HEK293T (cell line): ENCODE data around the gene STK26.

ENCODE experiments used
- CTCF ChIA-PET: fragments of 350-600 bp; formaldehyde crosslinking; extraction: SDS; loops from one replicate; lab custom pipeline; 2021; ENCODE audit warnings: antibody characterized with exemption, inconsistent platforms; lab: Yijun Ruan, JAX
- POLR2A ChIA-PET: fragments of 350-600 bp; formaldehyde crosslinking; extraction: SDS; loops from one replicate; lab custom pipeline; 2020; ENCODE audit warnings: antibody characterized with exemption, inconsistent platforms; lab: Yijun Ruan, JAX
- DNase-seq: peaks from one replicate; pipeline ENCODE4 v3.0.0; 2012; ENCODE audit warnings: mixed read lengths; ENCODE audit errors: extremely low spot score
- ARNT ChIP-seq: fragments of 450-650 bp; IDR thresholded peaks from 2 replicates; pipeline ENCODE4 v1.6.1; 2017; ENCODE audit warnings: mild to moderate bottlenecking
- BHLHE40 ChIP-seq: fragments of 450-650 bp; IDR thresholded peaks from 2 replicates; pipeline ENCODE4 v1.6.1; 2016; ENCODE audit warnings: mild to moderate bottlenecking, moderate library complexity, borderline replicate concordance
- CTBP1 ChIP-seq: fragments of 450-650 bp; IDR thresholded peaks from 2 replicates; pipeline ENCODE4 v1.6.1; 2016; ENCODE audit warnings: borderline replicate concordance
- ELF4 ChIP-seq: fragments of 450-650 bp; IDR thresholded peaks from 2 replicates; pipeline ENCODE4 v1.6.1; 2017; ENCODE audit warnings: antibody characterized with exemption
- FOXK2 ChIP-seq: fragments of 450-650 bp; IDR thresholded peaks from 2 replicates; pipeline ENCODE4 v1.6.1; 2016; ENCODE audit warnings: mild to moderate bottlenecking
- FOXM1 ChIP-seq: fragments of 450-650 bp; IDR thresholded peaks from 2 replicates; pipeline ENCODE4 v1.6.1; 2017; ENCODE audit warnings: mild to moderate bottlenecking, borderline replicate concordance
- HDGF ChIP-seq: fragments of 450-650 bp; IDR thresholded peaks from 2 replicates; pipeline ENCODE4 v1.6.1; 2017; ENCODE audit warnings: antibody characterized with exemption, borderline replicate concordance
- L3MBTL2 ChIP-seq: fragments of 450-650 bp; conservative IDR thresholded peaks from 2 replicates; pipeline ENCODE4 v1.6.1; 2016; ENCODE audit warnings: mild to moderate bottlenecking
- LEF1 ChIP-seq: fragments of 450-650 bp; IDR thresholded peaks from 2 replicates; pipeline ENCODE4 v1.6.1; 2017; ENCODE audit warnings: mild to moderate bottlenecking, borderline replicate concordance
- NFRKB ChIP-seq: fragments of 450-650 bp; IDR thresholded peaks from 2 replicates; pipeline ENCODE4 v1.6.1; 2016; ENCODE audit warnings: mild to moderate bottlenecking, moderate library complexity
- SP1 ChIP-seq: fragments of 450-650 bp; IDR thresholded peaks from 2 replicates; pipeline ENCODE4 v1.6.1; 2017
- SUZ12 ChIP-seq: fragments of 450-650 bp; IDR thresholded peaks from 2 replicates; pipeline ENCODE4 v1.6.1; 2016; ENCODE audit warnings: mild to moderate bottlenecking
- TARDBP ChIP-seq: fragments of 450-650 bp; IDR thresholded peaks from 2 replicates; pipeline ENCODE4 v1.6.1; 2016
- ZNF384 ChIP-seq: fragments of 450-650 bp; IDR thresholded peaks from 2 replicates; pipeline ENCODE4 v1.6.1; 2016
- TF ChIP-seq, protein P1 (sequence below): fragments of 450-650 bp; IDR thresholded peaks from 2 replicates; pipeline ENCODE4 v1.6.1; 2016

The STK26 gene

GRCh38 chrX:132114607-132115006 is 91.5 kb downstream of the STK26 start:
- no peak for TF ChIP-seq SUZ12
- TF ChIP-seq FOXM1: no peak
- TF ChIP-seq CTBP1: no peak
- TF ChIP-seq ELF4: no peak
- no peak for TF ChIP-seq ZNF384
- no peak for TF ChIP-seq L3MBTL2
- TF ChIP-seq, protein P1, sequence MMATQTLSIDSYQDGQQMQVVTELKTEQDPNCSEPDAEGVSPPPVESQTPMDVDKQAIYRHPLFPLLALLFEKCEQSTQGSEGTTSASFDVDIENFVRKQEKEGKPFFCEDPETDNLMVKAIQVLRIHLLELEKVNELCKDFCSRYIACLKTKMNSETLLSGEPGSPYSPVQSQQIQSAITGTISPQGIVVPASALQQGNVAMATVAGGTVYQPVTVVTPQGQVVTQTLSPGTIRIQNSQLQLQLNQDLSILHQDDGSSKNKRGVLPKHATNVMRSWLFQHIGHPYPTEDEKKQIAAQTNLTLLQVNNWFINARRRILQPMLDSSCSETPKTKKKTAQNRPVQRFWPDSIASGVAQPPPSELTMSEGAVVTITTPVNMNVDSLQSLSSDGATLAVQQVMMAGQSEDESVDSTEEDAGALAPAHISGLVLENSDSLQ: no peak
- no peak for TF ChIP-seq SP1
- CTCF ChIA-PET: no interaction called here
- no peak for DNase-seq
- POLR2A ChIA-PET: no interaction called here

DNA sequence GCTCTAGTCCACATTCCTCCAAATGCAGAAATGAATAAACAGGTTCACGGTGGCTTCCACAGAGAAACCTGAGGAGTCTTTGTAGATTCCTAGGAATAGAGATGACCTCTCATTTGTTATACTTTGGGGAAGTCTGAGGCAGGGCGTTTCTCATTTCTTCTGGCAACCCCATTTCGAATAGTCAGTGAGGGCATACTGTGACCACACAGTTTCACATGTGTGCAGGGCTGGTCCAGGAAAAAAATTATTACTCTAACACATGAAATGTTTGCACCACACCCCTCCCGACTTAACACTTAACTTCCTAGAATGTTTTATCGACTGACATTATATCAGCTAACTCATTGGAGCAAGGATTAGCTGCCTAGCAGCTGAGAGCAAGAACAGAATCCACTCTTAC is 92.7 kb downstream of the STK26 start:
- ChIA-PET CTCF (no interaction called here), POLR2A (no interaction called here)
- no peak for DNase-seq
- TF ChIP-seq FOXM1 (no peak), ZNF384 (no peak), LEF1 (no peak), SUZ12 (no peak), NFRKB (no peak)
- TF ChIP-seq, protein P1: no peak

GRCh38 chrX:132118358-132118757 is 95.3 kb downstream of the STK26 start:
- POLR2A ChIA-PET: no interaction called here
- no peak for DNase-seq
- CTCF ChIA-PET: no interaction called here
- TF ChIP-seq FOXK2: no peak
- no peak for TF ChIP-seq BHLHE40
- no peak for TF ChIP-seq ZNF384
- TF ChIP-seq SUZ12: no peak
- no peak for TF ChIP-seq ELF4
- TF ChIP-seq TARDBP: no peak
- TF ChIP-seq LEF1: no peak
- TF ChIP-seq FOXM1: no peak
- no peak for TF ChIP-seq L3MBTL2

GRCh38 chrX:132119283-132119682 is 96.2 kb downstream of the STK26 start:
- no peak for DNase-seq
- ChIA-PET CTCF (no interaction called here), POLR2A (no interaction called here)
- TF ChIP-seq SP1 (no peak), LEF1 (no peak), ELF4 (no peak), TARDBP (no peak), HDGF (no peak), CTBP1 (no peak), ARNT (no peak), ZNF384 (no peak)

- no peak for TF ChIP-seq LEF1
- TF ChIP-seq, protein P1: peak; percentile 36; the same call in 1 of the 2 replicates
- no peak for DNase-seq
- CTCF ChIA-PET: interaction anchor here (0.5 kb wide), 1 partner anchor 884 kb away, joined by 3 read pairs; no protein-coding TSS in a partner anchor
- POLR2A ChIA-PET: no interaction called here
These were observed 96.9 kb downstream of the STK26 start for GRCh38 chrX:132119821-132120515.

- ChIA-PET CTCF (no interaction called here), POLR2A (no interaction called here)
- DNase-seq: no peak
- TF ChIP-seq CTBP1 (no peak), LEF1 (no peak), SP1 (no peak), FOXK2 (no peak)
- TF ChIP-seq, protein P1: no peak
These were observed 97.8 kb downstream of the STK26 start for GRCh38 chrX:132120913-132121312.
